HUES64 (cell line): ENCODE results near the gene CARMIL3.

Experiments used
- H3K27ac ChIP-seq: 2 replicates; pipeline ENCODE4 v1.7.0; 2013; ENCODE audit warnings: low read depth, low read length, inconsistent platforms
- H3K27me3 ChIP-seq: 2 replicates; pipeline ENCODE4 v1.6.1; 2013; ENCODE audit warnings: mild to moderate bottlenecking, low read length; ENCODE audit not compliant: insufficient read depth
- H3K36me3 ChIP-seq: 2 replicates; pipeline ENCODE4 v1.6.1; 2013; ENCODE audit warnings: mild to moderate bottlenecking, low read length; ENCODE audit not compliant: insufficient read depth
- H3K4me1 ChIP-seq: 2 replicates; pipeline ENCODE4 v1.6.1; 2013; ENCODE audit warnings: mild to moderate bottlenecking, low read length, moderate library complexity; ENCODE audit not compliant: insufficient read depth
- H3K4me3 ChIP-seq: 2 replicates; pipeline ENCODE4 v1.5.1; 2013; ENCODE audit warnings: mild to moderate bottlenecking, low read length, moderate library complexity
- H3K9ac ChIP-seq: 2 replicates; pipeline ENCODE4 v1.6.1; 2013; ENCODE audit warnings: mild to moderate bottlenecking, low read depth, low read length
- H3K9me3 ChIP-seq: 2 replicates; pipeline ENCODE4 v1.6.1; 2013; ENCODE audit warnings: low read depth, low read length; ENCODE audit not compliant: insufficient read depth
- WGBS: fragments of 150-250, 120-280 bp; methylation state at CpG from one replicate; pipeline ENCODE4 v1.1.7; 2013; ENCODE audit warnings: missing lambda C conversion rate; 5-methylcytosine and 5-hydroxymethylcytosine counted together

CARMIL3 gene

GRCh38 chr14:24064856-24065255 lies 13.0 kb downstream of the CARMIL3 start:
- Histone ChIP-seq H3K27ac (no peak overlapping the region), H3K4me3 (no peak overlapping the region), H3K27me3 (no peaks in the 10 kb centered on the region), H3K9ac (no peak overlapping the region), H3K36me3 (no peaks in the 10 kb centered on the region), H3K9me3 (no peaks in the 10 kb centered on the region), H3K4me1 (no peaks in the 10 kb centered on the region)
- 95% methylated on average over 12 of the region's 15 CpGs for WGBS

GRCh38 chr14:24065408-24065807 lies 13.6 kb downstream of the CARMIL3 start:
- H3K27me3 ChIP-seq, result no peaks in the 10 kb centered on the region
- no peak overlapping the region for H3K9ac ChIP-seq
- no peaks in the 10 kb centered on the region for H3K4me1 ChIP-seq
- H3K4me3 ChIP-seq, result no peak overlapping the region
- H3K27ac ChIP-seq, result no peak overlapping the region
- WGBS, result 79% methylated on average over 8 of the region's 8 CpGs
- no peaks in the 10 kb centered on the region for H3K9me3 ChIP-seq
- no peaks in the 10 kb centered on the region for H3K36me3 ChIP-seq

- no peak overlapping the region for H3K4me3 ChIP-seq
- no peak overlapping the region for H3K27ac ChIP-seq
- 92% methylated on average over 8 of the region's 8 CpGs for WGBS
- no peaks in the 10 kb centered on the region for H3K36me3 ChIP-seq
- H3K9me3 ChIP-seq, result no peaks in the 10 kb centered on the region
- H3K27me3 ChIP-seq, result no peaks in the 10 kb centered on the region
- no peak overlapping the region for H3K9ac ChIP-seq
- no peaks in the 10 kb centered on the region for H3K4me1 ChIP-seq
Observed at GRCh38 chr14:24066496-24067132, 14.8 kb downstream of the CARMIL3 start.

GRCh38 chr14:24067133-24068082 lies 15.6 kb downstream of the CARMIL3 start:
- 95% methylated on average over 12 of the region's 12 CpGs for WGBS

GRCh38 chr14:24068711-24069410 lies 17.1 kb downstream of the CARMIL3 start:
- 91% methylated on average over 10 of the region's 10 CpGs for WGBS
- Histone ChIP-seq H3K9ac (no peak overlapping the region), H3K9me3 (no peaks in the 10 kb centered on the region), H3K4me3 (no peak overlapping the region), H3K27me3 (no peaks in the 10 kb centered on the region), H3K27ac (no peak overlapping the region), H3K4me1 (no peaks in the 10 kb centered on the region), H3K36me3 (no peaks in the 10 kb centered on the region)

More at GRCh38 chr14:24067133-24068082, 15.6 kb downstream of the CARMIL3 start:
- H3K4me1 ChIP-seq, result no peaks in the 10 kb centered on the region
- no peak overlapping the region for H3K9ac ChIP-seq
- no peaks in the 10 kb centered on the region for H3K27me3 ChIP-seq
- no peak overlapping the region for H3K27ac ChIP-seq
- no peaks in the 10 kb centered on the region for H3K9me3 ChIP-seq
- no peaks in the 10 kb centered on the region for H3K36me3 ChIP-seq
- no peak overlapping the region for H3K4me3 ChIP-seq

- 90% methylated on average over 6 of the region's 6 CpGs for WGBS
- H3K27me3 ChIP-seq, result no peaks in the 10 kb centered on the region
Observed at GRCh38 chr14:24069411-24069735, 17.6 kb downstream of the CARMIL3 start.

GRCh38 chr14:24070285-24071143 lies 18.7 kb downstream of the CARMIL3 start:
- H3K9ac ChIP-seq, result no peak overlapping the region
- H3K27me3 ChIP-seq, result no peaks in the 10 kb centered on the region
- WGBS, result 90% methylated on average over 10 of the region's 10 CpGs
- H3K36me3 ChIP-seq, result no peaks in the 10 kb centered on the region
- no peaks in the 10 kb centered on the region for H3K4me1 ChIP-seq
- H3K4me3 ChIP-seq, result no peak overlapping the region
- H3K9me3 ChIP-seq, result no peaks in the 10 kb centered on the region
- no peak overlapping the region for H3K27ac ChIP-seq

More at GRCh38 chr14:24069411-24069735, 17.6 kb downstream of the CARMIL3 start:
- Histone ChIP-seq H3K4me3 (no peak overlapping the region), H3K4me1 (no peaks in the 10 kb centered on the region), H3K36me3 (no peaks in the 10 kb centered on the region), H3K9ac (no peak overlapping the region), H3K9me3 (no peaks in the 10 kb centered on the region), H3K27ac (no peak overlapping the region)

GRCh38 chr14:24071144-24071697 lies 19.4 kb downstream of the CARMIL3 start, which contains the start of gene CPNE6:
CPNE6 (plus strand) TSS chr14:24071562; CDS start chr14:24072937, 1,375 bp downstream.
- Histone ChIP-seq H3K9me3 (no peaks in the 10 kb centered on the region), H3K9ac (no peak within 1 kb of the TSS), H3K27ac (no peak within 1 kb of the TSS), H3K4me1 (no peaks in the 10 kb centered on the region), H3K27me3 (no peaks in the 10 kb centered on the region), H3K36me3 (no peaks in the 10 kb centered on the region), H3K4me3 (no peak within 1 kb of the TSS)
- 84% methylated on average over 19 of the region's 19 CpGs for WGBS

- Histone ChIP-seq H3K9ac (no peak overlapping the region), H3K36me3 (no peaks in the 10 kb centered on the region), H3K4me1 (no peaks in the 10 kb centered on the region), H3K4me3 (no peak overlapping the region), H3K27ac (no peak overlapping the region), H3K9me3 (no peaks in the 10 kb centered on the region), H3K27me3 (no peaks in the 10 kb centered on the region)
- 89% methylated on average over 12 of the region's 12 CpGs for WGBS
Observed at GRCh38 chr14:24071836-24072430, 20.1 kb downstream of the CARMIL3 start.

GRCh38 chr14:24072436-24072835 lies 20.6 kb downstream of the CARMIL3 start:
- no peak overlapping the region for H3K27ac ChIP-seq
- H3K9ac ChIP-seq, result no peak overlapping the region
- H3K36me3 ChIP-seq, result no peaks in the 10 kb centered on the region
- H3K4me3 ChIP-seq, result no peak overlapping the region
- H3K9me3 ChIP-seq, result no peaks in the 10 kb centered on the region
- WGBS, result 84% methylated on average over 7 of the region's 7 CpGs
- H3K4me1 ChIP-seq, result no peaks in the 10 kb centered on the region
- H3K27me3 ChIP-seq, result no peaks in the 10 kb centered on the region
